ENCODE results near the gene SHISA4.

The SHISA4 gene

DNA sequence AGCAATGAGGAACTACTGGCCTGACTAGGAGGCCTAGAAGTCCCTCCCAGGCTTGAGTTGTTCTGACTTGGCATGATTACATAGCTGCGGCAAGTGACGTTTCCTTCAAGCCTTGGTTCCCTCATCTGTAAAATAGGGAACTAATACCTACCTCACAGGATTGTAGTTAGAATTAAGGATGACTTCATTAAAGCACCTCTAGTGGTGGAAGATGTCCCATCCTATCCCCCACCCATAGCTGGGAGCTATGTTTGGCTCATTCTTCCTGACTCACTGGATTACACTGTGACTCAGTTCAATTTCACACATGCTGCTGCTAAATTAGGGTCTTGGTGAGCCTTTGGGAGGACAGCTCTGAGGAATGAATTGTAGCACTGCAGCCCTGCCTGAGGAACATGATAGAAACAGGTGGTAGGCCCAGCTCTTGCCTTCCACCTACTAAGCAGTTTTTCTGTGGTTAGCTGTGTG, 6.0 kb upstream of the SHISA4 start:
- DNase-seq = no peak

DNA sequence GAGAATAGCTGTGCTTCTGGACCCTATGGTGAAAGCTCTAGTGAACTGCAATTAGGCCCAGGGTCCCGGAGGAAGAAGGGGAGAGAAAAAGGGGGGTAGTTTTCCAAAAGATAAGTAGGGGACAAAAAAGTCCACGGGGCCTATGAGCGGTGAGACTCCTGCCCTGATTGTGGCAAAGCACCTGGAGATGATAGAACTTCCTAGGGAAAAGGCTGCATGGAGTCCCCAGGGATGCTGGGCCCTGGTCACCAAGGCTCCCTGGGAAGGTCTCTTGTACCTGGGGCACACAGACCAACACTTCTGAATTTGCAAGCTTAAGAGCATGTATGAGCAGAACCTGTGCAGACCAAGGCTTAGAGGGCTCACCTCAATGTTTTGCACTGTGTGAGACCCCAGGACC, 5.4 kb upstream of the SHISA4 start:
- DNase-seq = no peak

DNA sequence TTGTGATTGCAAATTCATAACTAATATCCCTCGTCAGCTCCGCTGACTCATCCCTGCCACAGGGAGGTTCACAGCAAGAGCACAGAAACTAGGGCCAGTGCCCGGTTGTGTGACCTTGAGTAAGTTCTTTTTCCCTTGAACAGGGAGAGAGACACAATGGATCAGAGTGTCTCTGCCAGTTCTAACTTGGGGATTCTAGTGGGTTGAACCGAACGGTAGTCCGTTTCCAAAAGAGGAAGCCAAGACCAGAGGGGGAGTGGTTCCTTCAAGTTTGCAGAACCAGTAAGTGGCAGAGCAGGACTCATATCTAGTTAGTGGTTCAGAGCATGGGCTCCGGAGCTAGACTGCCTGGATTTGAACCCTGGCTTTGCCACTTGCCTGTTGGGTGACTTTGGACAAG, 4.9 kb upstream of the SHISA4 start:
- DNase-seq = no peak

DNA sequence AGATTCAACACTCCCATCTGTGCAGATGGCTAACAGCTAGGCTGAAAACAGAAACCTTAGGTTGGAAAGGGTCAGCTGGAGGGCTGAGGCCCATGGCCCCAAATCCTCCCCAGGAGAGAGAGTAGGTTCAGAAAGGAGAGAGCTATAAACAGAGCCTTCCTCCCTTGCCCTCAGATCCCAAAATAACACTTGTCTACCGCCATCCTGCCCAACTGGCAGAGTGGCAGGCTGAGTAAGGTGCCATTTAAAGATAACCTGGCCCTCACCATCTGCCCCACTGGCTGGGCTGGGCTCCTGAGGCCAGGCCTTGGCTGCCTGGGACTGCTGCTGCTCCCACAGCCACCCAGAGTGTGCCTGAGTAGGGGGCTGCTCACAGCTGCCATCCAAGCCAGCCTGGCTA, 4.3 kb upstream of the SHISA4 start:
- no peak for DNase-seq

DNA sequence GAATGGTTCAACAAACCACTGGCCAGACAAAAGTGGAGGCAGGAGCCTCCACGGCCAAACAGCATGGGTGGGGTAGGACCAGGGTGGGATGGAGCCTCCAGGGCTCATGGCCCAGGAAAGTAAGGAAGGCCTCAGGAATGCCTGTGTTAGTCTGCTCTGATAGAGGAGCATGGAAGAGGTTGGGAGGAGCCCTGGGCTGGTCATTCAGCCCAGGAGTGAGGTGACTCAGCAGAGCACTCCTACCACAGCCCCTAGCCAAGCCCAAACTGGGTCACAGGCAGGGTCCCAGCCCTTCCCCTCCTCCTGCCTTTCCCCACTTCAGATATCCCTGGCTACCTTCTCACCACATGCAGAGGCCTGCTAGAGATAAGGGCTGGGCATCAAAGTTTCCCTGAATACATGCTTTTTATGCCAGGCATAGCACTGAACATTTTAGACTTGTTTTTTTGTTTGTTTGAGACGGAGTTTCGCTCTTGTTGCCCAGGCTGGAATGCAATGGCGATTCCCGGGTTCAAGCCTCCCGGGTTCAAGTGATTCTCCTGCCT, 3.1 kb upstream of the SHISA4 start:
- DNase-seq = no peak

DNA sequence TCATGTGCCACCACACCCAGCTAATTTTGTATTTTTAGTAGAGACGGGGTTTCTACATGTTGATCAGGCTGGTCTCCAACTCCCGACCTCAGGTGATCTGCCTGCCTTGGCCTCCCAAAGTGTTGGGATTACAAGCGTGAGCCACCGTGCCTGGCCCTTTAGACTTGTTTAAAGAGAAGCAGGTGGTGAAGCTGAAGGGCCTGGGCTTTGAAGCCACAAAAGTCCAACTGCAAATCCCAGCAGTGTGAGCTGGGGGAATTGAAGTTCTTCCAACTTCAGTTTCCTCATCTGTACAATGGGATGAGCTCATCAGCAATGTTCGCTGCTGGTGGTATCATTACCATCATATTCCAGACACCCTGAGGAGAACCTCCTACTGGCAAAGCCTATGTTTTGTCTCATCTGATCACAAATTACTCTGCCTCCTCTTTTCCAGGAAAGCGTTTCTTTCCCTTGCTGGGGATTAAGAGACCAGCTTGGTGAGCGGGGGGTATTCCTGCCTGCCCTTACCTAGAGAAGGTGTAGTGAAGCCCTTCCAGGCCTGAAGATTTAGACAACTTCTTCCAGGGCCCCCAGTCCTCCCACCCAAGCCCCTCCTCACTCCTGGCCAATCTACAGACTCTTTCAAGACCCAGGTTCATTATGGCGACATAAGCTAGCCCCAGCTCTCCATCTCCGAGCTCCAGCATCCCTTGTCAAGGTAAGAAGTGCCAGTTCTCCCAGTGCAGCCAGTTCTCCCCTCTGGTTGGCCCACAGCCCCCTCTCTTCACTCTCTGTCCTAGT, 2.4 kb upstream of the SHISA4 start:
- no peak for DNase-seq

DNA sequence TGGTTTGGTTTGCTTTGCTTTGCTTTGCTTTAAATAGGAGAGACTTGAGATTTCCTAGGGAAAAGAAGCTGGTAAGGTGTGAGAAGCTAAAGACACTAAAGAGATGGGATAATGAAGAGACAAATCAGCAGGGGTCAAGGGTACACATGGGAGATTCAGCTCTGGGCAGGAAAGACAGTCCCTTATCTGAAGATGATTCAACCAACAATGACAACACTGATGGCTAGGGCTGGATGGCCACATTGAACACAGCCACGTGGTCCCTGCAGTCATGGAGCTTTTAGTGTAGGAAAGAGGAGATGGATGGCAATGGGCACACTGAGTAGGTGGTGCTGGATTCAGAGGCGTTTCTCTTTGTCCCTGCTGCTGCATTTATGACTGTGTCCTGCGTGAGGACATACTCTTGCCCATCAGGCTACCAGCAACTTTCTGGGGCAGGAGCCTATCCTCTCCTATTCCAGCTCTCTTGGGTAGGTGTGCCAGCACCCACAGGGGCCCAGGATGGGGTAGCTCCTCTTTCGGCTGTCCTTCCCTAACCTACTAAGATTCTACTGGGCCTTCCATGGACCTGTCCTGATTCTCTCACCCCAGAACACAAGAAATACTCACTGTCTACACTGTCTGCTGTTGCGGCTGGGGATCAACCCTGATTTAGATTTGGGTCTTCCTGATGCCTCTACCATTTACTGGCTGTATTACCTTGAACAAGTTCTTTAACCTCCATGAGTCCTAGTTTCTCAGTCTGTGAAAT, 1.4 kb upstream of the SHISA4 start:
- DNase-seq = no peak

DNA sequence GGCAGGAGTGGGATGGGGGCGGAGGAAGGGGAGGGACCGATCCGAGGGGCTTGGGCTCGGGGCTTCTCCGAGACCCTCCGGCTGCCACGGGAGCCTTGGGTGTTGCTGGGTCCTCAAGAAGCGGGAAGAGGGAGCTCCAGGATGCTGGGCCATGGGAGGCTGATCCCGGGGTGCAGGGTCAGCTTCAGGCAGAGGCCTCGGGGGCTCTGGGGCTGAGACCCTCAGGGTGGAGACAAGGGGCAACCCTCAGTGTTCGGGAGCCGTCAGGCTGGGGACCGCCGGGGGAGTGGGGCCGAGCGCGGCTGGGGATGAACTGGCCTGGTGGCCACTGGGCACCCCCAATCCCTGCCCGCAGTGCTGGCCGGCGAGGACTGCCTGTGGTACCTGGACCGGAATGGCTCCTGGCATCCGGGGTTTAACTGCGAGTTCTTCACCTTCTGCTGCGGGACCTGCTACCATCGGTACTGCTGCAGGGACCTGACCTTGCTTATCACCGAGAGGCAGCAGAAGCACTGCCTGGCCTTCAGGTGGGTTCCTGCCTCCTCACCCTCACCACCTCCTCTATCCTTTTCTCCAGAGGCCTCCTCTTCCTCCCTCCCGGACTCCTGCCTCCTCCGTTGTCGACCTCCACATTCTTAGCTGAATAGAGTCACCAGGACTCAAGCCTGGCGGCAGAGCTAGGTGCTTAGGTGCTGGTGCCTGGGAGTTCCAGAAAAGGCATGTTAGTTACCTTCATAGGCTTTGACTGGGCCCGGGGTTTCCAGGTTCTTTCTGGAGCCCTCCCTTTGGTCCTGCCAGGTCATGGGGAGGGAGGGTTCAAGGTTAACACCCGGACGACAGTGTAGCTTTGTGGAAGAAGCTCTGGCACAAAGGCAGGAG, 631 bp downstream of the SHISA4 start:
- DNase-seq = no peak

DNA sequence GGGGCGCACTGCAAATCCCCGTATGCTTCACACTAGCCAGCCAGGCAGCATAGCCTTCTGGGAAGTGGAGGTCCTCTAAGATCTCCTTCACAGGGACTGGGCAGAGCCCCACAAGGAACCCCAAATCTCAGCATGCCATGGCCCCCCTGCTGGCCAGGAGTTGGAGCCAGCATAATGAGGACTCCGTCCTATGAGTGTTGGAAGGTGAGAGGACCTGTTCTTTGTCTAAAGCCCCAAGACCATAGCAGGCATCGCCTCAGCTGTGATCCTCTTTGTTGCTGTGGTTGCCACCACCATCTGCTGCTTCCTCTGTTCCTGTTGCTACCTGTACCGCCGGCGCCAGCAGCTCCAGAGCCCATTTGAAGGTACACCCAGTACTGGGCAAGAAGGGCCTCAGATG, 1.5 kb downstream of the SHISA4 start:
- DNase-seq = no peak

DNA sequence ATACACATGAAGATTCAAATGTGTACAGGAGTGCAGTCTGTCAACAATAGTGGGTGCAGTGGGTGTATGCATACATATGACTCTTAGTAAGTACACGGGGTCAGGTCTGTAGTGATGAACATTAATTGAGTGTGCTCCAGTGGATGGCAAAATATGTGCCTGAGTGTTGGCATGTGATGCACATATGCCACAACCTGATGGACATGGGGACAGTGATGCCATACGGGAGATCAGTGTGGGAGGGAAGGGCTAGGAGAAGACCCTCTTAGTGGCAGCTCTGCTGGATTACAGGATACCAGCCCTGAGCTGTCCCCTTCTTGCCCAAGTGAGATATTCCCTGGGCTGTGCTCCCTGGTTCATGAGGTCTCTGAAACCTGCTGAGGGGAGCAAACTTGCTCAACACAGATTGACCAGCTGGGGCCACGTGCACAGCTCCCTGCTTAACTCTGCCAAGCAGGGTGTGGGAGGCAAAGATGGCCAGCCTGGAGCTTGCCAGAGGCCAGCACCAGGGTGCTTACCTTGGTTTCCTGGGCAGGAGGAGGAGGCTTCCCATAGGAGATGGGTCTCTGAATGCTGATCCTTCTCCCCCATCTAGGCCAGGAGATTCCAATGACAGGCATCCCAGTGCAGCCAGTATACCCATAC, 2.2 kb downstream of the SHISA4 start:
- DNase-seq = no peak

DNA sequence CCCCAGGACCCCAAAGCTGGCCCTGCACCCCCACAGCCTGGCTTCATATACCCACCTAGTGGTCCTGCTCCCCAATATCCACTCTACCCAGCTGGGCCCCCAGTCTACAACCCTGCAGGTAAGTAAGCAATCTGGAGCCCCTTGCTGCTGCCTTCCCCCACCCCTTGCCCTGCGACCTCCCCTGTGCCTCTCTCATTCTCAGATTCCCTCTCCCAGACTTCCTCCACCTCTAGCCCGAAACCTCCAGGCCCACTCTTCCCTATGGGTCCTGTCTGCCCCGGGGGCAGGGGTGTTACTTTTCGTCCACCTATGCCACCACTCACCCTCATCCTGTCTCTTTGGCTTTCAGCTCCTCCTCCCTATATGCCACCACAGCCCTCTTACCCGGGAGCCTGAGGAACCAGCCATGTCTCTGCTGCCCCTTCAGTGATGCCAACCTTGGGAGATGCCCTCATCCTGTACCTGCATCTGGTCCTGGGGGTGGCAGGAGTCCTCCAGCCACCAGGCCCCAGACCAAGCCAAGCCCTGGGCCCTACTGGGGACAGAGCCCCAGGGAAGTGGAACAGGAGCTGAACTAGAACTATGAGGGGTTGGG, 2.9 kb downstream of the SHISA4 start:
- no peak for DNase-seq

DNA sequence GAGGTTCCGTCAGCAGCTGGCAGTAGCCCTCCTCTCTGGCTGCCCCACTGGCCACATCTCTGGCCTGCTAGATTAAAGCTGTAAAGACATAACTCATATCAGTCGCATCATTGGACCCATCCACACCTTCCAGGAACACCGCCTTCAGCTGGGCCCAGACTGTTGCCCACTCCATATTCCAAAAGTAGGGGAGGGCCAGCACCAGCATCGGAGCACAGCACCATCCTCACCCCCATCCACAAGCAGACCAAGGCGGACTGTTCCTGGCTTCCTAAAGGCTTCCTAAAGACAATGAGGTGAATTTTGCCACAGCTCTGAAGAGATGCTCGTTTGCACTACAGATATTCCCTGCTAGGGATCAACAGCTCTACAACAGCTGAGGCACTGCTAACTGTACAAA, 3.5 kb downstream of the SHISA4 start:
- no peak for DNase-seq

DNA sequence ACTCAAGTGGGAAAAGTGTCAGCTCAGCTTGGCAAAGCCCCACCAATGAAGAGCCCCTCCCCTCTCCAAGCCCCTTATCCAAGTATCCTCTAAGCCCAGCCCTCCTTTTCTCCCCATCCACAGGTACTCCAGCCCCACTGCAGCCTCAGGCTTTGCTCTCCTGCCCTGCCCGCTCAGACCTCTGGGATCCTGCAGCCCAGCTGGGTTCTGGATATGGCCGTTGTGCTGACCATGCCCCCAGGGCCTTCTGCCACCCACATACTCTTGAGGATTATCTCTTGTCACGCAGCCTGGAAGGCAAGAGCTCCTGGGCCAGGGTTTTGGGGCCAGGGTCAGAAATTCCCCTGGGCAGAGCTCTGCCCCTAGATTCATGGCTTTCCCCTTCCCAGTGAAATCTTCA, 4.7 kb downstream of the SHISA4 start:
- DNase-seq = no peak

DNA sequence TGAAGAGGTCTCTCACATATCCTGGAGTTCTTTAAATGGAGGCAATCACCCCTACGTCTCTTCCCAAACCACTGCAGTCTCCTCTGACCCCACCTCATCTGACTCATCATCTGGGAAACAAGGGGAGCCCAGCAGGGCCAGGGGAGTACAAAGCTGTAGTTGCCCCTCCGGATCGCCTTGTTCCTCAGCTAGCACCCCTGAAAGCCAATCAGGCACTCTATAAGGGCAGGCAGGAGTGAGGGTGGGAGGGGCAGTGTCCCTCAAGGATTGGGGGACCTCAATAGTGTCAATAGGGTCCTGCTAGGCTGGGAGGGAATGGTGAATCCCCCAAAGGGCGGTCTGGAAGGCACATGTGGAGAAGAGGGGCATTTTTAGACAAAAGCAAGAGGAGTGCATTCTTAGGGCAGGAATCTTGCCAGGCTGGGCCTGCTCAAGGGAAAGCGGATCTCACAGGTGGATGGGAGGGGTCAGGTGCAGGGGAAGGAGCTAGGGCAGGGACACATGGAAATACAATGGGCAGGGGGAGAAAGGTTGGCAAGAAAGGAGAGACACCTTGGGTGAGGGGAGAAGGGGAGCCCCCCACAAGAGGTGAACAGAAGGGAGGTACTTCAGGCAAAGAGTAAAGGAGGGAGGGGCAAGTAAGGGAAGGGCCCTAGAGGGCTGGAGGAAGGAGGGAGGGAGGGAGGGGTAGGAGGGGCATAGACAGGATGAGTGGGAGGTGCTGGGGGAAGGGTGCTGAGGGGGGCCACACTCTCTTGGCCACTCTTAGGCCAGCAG, 5.8 kb downstream of the SHISA4 start:
- DNase-seq = no peak

DNA sequence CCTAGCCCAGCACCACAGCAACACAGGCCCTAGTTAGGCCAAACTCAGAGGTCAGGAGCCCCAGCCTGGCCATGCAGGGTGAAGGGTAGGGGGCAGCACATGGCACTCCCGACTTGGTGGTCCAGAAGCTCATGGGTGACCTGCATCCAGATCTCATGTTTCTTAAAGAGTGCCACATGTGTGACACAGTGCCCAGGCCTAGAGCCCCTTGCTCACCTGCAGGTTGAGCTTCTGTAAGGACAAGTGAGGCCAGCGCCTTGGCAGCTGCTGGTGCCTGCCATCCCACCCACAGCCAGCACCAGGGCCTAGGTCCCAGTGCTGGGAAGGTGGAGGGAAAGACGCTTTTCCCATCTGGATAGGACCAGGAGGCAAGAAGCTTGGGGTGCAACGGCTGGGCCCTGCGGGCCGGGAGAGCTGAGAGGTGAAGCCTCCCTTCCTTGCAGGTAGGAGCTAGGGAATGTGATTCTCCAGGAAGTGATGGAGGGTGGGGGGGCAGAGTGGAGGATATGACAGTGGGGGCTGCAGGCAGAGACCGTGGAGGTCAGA, 6.5 kb downstream of the SHISA4 start:
- DNase-seq = no peak

DNA sequence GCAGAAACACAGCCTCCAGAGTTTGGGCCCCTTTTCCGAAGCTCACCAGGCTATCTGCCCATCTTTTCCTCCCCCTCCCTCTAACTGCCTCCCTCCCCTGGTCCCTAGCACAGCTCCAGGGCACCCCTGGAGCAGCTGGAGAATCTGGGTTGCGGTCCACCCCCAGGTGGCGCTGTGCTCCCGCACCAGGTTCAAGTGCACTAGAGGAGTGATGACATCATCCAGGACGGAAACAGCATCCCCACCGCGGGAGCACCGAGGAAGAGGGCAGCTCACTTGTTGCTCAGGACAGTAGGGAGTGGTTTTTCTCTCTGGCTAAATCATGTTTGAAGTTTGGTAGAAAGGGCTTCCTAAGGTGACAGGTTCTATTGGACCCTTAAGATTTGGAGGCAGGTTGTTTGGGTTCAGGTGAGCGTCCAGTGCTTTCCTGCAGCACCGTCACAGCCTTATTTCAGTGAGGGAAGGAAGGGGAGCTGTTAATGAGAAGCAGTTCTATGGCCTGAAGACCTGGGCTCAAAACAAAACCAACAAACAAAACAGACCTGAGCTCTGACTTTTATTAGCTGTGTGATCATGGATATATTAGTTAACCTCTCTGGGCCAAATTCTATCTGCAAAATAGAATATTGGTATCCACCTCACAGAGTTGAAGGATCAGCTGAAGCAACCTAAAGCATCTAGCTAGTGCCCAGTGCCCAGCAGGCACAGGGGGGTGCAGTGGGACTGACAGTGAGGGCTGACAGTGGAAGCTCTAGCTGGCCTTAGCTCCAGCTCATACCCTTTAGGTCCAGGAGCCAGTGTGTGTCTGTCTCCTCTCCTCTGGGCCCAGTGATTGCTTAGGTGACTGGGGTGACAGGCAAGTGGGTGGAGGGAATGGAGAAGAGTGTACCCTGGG, 7.5 kb downstream of the SHISA4 start:
- peak; percentile 45 for DNase-seq

DNA sequence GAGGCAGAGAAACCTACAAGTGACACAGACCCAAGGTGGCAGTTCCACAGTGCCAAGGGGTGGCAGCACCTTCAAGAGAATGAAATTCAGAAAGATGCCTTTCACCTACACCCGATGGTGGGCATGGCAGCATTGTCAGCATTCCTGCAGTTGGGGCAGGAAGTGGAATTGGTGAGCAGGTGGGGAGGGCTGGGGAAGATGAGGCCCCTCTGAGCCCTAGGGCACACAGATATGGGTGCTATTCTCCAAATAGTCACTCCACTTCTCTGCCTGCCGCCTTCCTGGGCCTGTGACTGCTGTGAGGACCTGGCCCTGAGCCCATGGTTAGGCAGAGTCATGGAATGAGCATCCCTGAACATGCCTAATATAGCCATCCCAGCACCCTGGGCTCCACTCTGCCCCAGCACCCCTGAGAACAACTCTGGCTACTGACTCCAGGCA, 8.3 kb downstream of the SHISA4 start:
- DNase-seq = no peak

DNA sequence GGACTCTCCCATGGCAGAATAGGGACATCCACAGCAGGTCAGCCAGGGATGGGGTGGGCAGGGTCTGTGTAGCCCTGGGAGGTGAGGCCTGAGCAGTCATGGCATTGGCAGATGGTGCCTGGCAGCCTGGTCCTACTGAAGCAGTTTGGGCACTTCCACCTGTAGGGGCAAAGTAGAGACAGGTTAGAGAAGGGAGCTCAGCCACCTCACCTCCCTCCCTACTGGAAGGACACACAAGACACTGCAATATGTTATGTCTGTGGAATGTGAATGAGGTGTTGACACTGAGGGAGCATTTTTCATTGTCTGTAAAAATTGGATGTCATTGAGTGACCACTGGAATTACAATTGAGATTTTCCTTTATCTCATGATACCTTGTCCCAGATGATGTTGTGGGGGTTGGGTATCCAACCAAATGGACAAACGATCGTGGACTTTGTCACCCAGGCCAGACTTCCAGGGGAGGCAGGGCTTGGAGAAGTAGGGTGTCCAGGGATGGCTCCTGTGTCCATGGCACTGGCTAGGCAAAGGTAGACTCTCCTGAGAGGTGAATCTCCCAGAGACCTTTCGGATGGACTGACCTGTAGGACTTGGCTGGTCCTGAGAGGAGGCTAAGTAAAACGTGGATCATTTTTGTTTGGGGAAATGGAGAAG, 9.7 kb downstream of the SHISA4 start:
- DNase-seq = no peak

DNA sequence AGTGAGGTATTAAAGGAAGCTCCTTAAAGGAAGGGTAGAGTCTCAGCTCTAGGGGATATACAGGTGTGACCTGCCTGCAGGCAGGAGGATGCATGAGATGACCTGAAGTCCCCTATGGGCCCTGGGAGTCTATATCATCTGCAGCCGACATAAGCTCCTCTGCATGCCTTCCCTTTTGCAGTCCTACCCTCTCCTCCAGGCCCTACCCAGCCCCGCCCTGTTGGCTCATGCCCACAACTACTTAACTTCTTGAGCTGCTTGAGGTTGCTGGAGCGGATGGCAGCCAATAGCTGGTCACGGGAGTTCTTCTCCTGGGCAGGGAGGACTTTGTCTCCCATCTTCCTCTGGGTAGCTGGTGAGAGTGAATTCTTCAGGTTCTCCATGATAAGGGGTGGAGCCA, 10.3 kb downstream of the SHISA4 start:
- DNase-seq = no peak
